NB4 (cell line): ENCODE data around the gene ZNF69.

Experiments
- MAX ChIP-seq: IDR thresholded peaks from 2 replicates; pipeline ENCODE4 v1.6.1; 2011; ENCODE audit warnings: low read depth, low read length
- MYC ChIP-seq: IDR thresholded peaks from 2 replicates; pipeline ENCODE4 v1.6.1; 2011; ENCODE audit warnings: low read depth, low read length
- POLR2A ChIP-seq: IDR thresholded peaks from 2 replicates; pipeline ENCODE4 v1.6.1; 2011; ENCODE audit warnings: mild to moderate bottlenecking; ENCODE audit not compliant: insufficient read length; ENCODE audit errors: extremely low read depth
- TF ChIP-seq, protein P1 (sequence below): IDR thresholded peaks from one replicate; pipeline ENCODE4 v1.5.1; 2012; ENCODE audit warnings: low read depth, low read length

DNA sequence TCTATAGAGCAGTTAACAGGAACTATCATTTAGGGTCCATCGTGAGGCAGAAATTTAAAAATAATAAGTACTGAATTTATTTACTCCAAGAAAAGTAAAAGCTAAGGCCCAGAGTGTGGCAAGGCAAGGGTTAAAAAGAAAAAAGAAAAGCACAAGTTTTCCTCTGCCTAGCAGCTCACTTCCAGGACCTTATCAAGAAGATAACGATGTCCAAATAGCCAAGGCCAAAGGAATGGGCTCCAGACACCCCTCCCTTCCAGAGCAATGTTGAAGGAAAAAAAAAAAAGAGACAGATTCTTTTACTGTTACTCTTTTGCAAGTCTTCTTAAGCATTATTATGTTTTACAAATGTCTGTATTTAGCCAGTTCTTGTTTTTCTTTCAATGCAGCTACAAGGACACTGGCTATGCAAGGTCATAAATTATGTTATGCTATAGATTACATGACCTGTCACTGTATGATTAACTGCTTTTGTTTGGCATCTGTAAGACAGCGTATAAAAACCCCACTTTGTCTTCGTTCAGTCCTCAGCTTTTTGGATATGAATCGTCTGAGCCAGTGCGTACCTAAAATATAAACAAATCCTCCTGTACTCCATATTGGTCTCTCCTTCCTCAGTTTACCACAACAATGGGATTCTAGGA is 34.4 kb downstream of the ZNF69 start:
- TF ChIP-seq, protein P1, sequence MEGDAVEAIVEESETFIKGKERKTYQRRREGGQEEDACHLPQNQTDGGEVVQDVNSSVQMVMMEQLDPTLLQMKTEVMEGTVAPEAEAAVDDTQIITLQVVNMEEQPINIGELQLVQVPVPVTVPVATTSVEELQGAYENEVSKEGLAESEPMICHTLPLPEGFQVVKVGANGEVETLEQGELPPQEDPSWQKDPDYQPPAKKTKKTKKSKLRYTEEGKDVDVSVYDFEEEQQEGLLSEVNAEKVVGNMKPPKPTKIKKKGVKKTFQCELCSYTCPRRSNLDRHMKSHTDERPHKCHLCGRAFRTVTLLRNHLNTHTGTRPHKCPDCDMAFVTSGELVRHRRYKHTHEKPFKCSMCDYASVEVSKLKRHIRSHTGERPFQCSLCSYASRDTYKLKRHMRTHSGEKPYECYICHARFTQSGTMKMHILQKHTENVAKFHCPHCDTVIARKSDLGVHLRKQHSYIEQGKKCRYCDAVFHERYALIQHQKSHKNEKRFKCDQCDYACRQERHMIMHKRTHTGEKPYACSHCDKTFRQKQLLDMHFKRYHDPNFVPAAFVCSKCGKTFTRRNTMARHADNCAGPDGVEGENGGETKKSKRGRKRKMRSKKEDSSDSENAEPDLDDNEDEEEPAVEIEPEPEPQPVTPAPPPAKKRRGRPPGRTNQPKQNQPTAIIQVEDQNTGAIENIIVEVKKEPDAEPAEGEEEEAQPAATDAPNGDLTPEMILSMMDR = no peak
- TF ChIP-seq MAX (no peak), POLR2A (no peak), MYC (no peak)
